ENCODE measurements around the gene TEX11. TPM values are rescaled to one million over a fixed set of nuclear protein-coding genes. Genes with fewer than 3 reads are reported as not detected.
A peak's percentile ranks its signal among the peaks of the same experiment; 100 is the strongest.
"Not testable (repeated sequence)": the region's sequence is repeated elsewhere in the genome, so short reads cannot be mapped to it uniquely, and the experiment has no call there.

TEX11 gene
- total RNA-seq, 1 donor from 2014 or later: not detected

GRCh38 chrX:70664726-70665125 lies 243.8 kb downstream of the TEX11 start:
- Histone ChIP-seq H3K4me3 (ENCODE audit: insufficient read depth, low read depth, low read length) (no peak overlapping the region), H3K27me3 (ENCODE audit: insufficient read depth, low read length) (peaks cover 6% of the 10 kb centered on the region), H3K9ac (ENCODE audit: low read length) (no peak overlapping the region), H3K4me2 (ENCODE audit: low read length) (no peak overlapping the region), H2AFZ (ENCODE audit: low read depth, low read length) (no peak overlapping the region), H3K27ac (ENCODE audit: low read depth, low read length) (no peak overlapping the region), H3K4me1 (ENCODE audit: insufficient read depth, low read length) (no peaks in the 10 kb centered on the region), H3K36me3 (ENCODE audit: insufficient read depth, low read length) (no peaks in the 10 kb centered on the region), H3K9me3 (ENCODE audit: insufficient read depth, low read depth, low read length) (no peaks in the 10 kb centered on the region), H4K20me1 (ENCODE audit: insufficient read depth, low read length) (no peaks in the 10 kb centered on the region), H3K79me2 (ENCODE audit: insufficient read depth, low read length) (no peaks in the 10 kb centered on the region)
- no peaks in the 10 kb centered on the region for H3K4me1 Mint-ChIP-seq (ENCODE audit: low read depth, unreplicated experiment)
- FAIRE-seq: peak; percentile 92
- DNase-seq (ENCODE audit: low read depth): peak; percentile 2
- H3K36me3 Mint-ChIP-seq (ENCODE audit: low read depth, unreplicated experiment): no peaks in the 10 kb centered on the region
- no peak overlapping the region for H3K4me3 Mint-ChIP-seq (ENCODE audit: unreplicated experiment)
- H3K9me3 Mint-ChIP-seq (ENCODE audit: unreplicated experiment): no peaks in the 10 kb centered on the region
- peaks cover 2% of the 10 kb centered on the region for H3K27me3 Mint-ChIP-seq (ENCODE audit: low read depth, unreplicated experiment)
- no peak overlapping the region for H3K27ac Mint-ChIP-seq (ENCODE audit: unreplicated experiment)
- TF ChIP-seq EZH2 (IDR thresholded peaks at IDR 0.05; ENCODE audit: insufficient read depth, low read length): no peak
- TF ChIP-seq CTCF (IDR thresholded peaks at IDR 0.05; ENCODE audit: insufficient read depth, low read depth, low read length): peak; percentile 31

GRCh38 chrX:70661124-70661523 lies 247.4 kb downstream of the TEX11 start:
- not testable (repeated sequence) for H3K9me3 ChIP-seq (ENCODE audit: insufficient read depth, low read depth, low read length); H3K4me2 ChIP-seq (ENCODE audit: low read length); H3K9me3 Mint-ChIP-seq (ENCODE audit: unreplicated experiment); H3K27ac Mint-ChIP-seq (ENCODE audit: unreplicated experiment); H2AFZ ChIP-seq (ENCODE audit: low read depth, low read length); FAIRE-seq; H3K79me2 ChIP-seq (ENCODE audit: insufficient read depth, low read length); DNase-seq (ENCODE audit: low read depth); H3K36me3 Mint-ChIP-seq (ENCODE audit: low read depth, unreplicated experiment); H3K9ac ChIP-seq (ENCODE audit: low read length); H3K4me3 Mint-ChIP-seq (ENCODE audit: unreplicated experiment); H3K4me3 ChIP-seq (ENCODE audit: insufficient read depth, low read depth, low read length); H4K20me1 ChIP-seq (ENCODE audit: insufficient read depth, low read length); H3K36me3 ChIP-seq (ENCODE audit: insufficient read depth, low read length); H3K4me1 ChIP-seq (ENCODE audit: insufficient read depth, low read length); H3K27ac ChIP-seq (ENCODE audit: low read depth, low read length); H3K27me3 ChIP-seq (ENCODE audit: insufficient read depth, low read length); H3K4me1 Mint-ChIP-seq (ENCODE audit: low read depth, unreplicated experiment); H3K27me3 Mint-ChIP-seq (ENCODE audit: low read depth, unreplicated experiment)

GRCh38 chrX:70657546-70657945 lies 251.0 kb downstream of the TEX11 start:
- not testable (repeated sequence) for H3K4me1 Mint-ChIP-seq (ENCODE audit: low read depth, unreplicated experiment); H3K27ac Mint-ChIP-seq (ENCODE audit: unreplicated experiment); H3K27me3 ChIP-seq (ENCODE audit: insufficient read depth, low read length); H3K4me1 ChIP-seq (ENCODE audit: insufficient read depth, low read length); H2AFZ ChIP-seq (ENCODE audit: low read depth, low read length); H3K4me3 ChIP-seq (ENCODE audit: insufficient read depth, low read depth, low read length); H4K20me1 ChIP-seq (ENCODE audit: insufficient read depth, low read length); H3K9ac ChIP-seq (ENCODE audit: low read length); H3K36me3 Mint-ChIP-seq (ENCODE audit: low read depth, unreplicated experiment); H3K27me3 Mint-ChIP-seq (ENCODE audit: low read depth, unreplicated experiment); H3K27ac ChIP-seq (ENCODE audit: low read depth, low read length); H3K9me3 ChIP-seq (ENCODE audit: insufficient read depth, low read depth, low read length); H3K9me3 Mint-ChIP-seq (ENCODE audit: unreplicated experiment); H3K4me2 ChIP-seq (ENCODE audit: low read length); FAIRE-seq; H3K36me3 ChIP-seq (ENCODE audit: insufficient read depth, low read length); H3K79me2 ChIP-seq (ENCODE audit: insufficient read depth, low read length); DNase-seq (ENCODE audit: low read depth); H3K4me3 Mint-ChIP-seq (ENCODE audit: unreplicated experiment)

GRCh38 chrX:70656304-70656703 lies 252.2 kb downstream of the TEX11 start:
- Histone ChIP-seq H3K4me2 (ENCODE audit: low read length) (no peak overlapping the region), H3K9ac (ENCODE audit: low read length) (no peak overlapping the region), H3K9me3 (ENCODE audit: insufficient read depth, low read depth, low read length) (no peaks in the 10 kb centered on the region), H3K27me3 (ENCODE audit: insufficient read depth, low read length) (no peaks in the 10 kb centered on the region), H4K20me1 (ENCODE audit: insufficient read depth, low read length) (no peaks in the 10 kb centered on the region), H2AFZ (ENCODE audit: low read depth, low read length) (no peak overlapping the region), H3K4me1 (ENCODE audit: insufficient read depth, low read length) (no peaks in the 10 kb centered on the region), H3K4me3 (ENCODE audit: insufficient read depth, low read depth, low read length) (no peak overlapping the region), H3K79me2 (ENCODE audit: insufficient read depth, low read length) (no peaks in the 10 kb centered on the region), H3K36me3 (ENCODE audit: insufficient read depth, low read length) (no peaks in the 10 kb centered on the region), H3K27ac (ENCODE audit: low read depth, low read length) (no peak overlapping the region)
- Mint-ChIP-seq H3K9me3 (ENCODE audit: unreplicated experiment) (no peaks in the 10 kb centered on the region), H3K27me3 (ENCODE audit: low read depth, unreplicated experiment) (no peaks in the 10 kb centered on the region), H3K4me3 (ENCODE audit: unreplicated experiment) (no peak overlapping the region), H3K4me1 (ENCODE audit: low read depth, unreplicated experiment) (no peaks in the 10 kb centered on the region), H3K27ac (ENCODE audit: unreplicated experiment) (no peak overlapping the region), H3K36me3 (ENCODE audit: low read depth, unreplicated experiment) (no peaks in the 10 kb centered on the region)
- FAIRE-seq (no peak), DNase-seq (ENCODE audit: low read depth) (no peak)
- TF ChIP-seq EZH2 (IDR thresholded peaks at IDR 0.05; ENCODE audit: insufficient read depth, low read length) (no peak), CTCF (IDR thresholded peaks at IDR 0.05; ENCODE audit: insufficient read depth, low read depth, low read length) (no peak)

- DNase-seq (ENCODE audit: low read depth); H3K36me3 Mint-ChIP-seq (ENCODE audit: low read depth, unreplicated experiment); H3K9me3 ChIP-seq (ENCODE audit: insufficient read depth, low read depth, low read length); H3K9ac ChIP-seq (ENCODE audit: low read length); FAIRE-seq; H3K79me2 ChIP-seq (ENCODE audit: insufficient read depth, low read length); H3K27me3 Mint-ChIP-seq (ENCODE audit: low read depth, unreplicated experiment); H3K9me3 Mint-ChIP-seq (ENCODE audit: unreplicated experiment); H3K27me3 ChIP-seq (ENCODE audit: insufficient read depth, low read length); H4K20me1 ChIP-seq (ENCODE audit: insufficient read depth, low read length); H3K4me2 ChIP-seq (ENCODE audit: low read length); H3K27ac ChIP-seq (ENCODE audit: low read depth, low read length); H3K36me3 ChIP-seq (ENCODE audit: insufficient read depth, low read length); H2AFZ ChIP-seq (ENCODE audit: low read depth, low read length); H3K4me3 ChIP-seq (ENCODE audit: insufficient read depth, low read depth, low read length); H3K4me1 Mint-ChIP-seq (ENCODE audit: low read depth, unreplicated experiment); H3K4me1 ChIP-seq (ENCODE audit: insufficient read depth, low read length); H3K27ac Mint-ChIP-seq (ENCODE audit: unreplicated experiment); H3K4me3 Mint-ChIP-seq (ENCODE audit: unreplicated experiment): not testable (repeated sequence)
These were observed 260.6 kb downstream of the TEX11 start for GRCh38 chrX:70647910-70648309.

Measured in astrocyte (in vitro differentiated cells and primary cell).